ENCODE data around the gene AHCY.

GRCh38 chr20:34299556-34300255 is 3.4 kb downstream of the AHCY start:
- TF ChIP-seq CTCF (conservative IDR thresholded peaks at IDR 0.05), result no peak
- no peak for TF ChIP-seq ZFX (IDR thresholded peaks at IDR 0.05)
